ENCODE measurements around the gene NDUFA8. TPM values are rescaled to one million over a fixed set of nuclear protein-coding genes. Genes with fewer than 3 reads are reported as not detected.

Gene NDUFA8
- total RNA-seq, 1 experiment from 2014 or later, result 60.7 TPM

DNA sequence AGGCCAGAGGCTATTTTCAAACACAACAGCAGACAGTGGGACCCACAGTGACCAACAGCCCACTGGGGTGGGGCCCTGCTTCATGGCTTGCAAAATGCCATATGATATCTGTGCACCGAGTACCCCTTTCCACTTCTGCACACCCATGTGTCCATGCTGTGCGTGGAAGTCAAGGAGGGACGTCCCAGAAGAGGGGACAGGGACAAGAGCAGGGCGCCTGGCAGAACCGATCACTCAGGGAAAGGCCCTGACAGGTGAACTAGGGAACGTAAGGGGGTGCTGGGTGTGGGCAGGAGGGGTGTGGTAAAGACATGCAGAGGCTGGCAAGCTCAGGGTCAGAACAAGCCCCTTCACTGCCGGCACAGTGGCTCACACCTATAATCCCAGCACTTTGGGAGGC is 58.8 kb downstream of the NDUFA8 start:
- Mint-ChIP-seq H3K9me3 (peaks cover 7 to 9% of the 10 kb centered on the region in 2 experiments; a peak in 4 of 5 replicates), H3K4me1 (peaks cover 2 to 3% of the 10 kb centered on the region in 2 experiments; a peak in 3 of 4 replicates), H3K36me3 (ENCODE audit: insufficient read depth in 1 of 3, low read depth in 3 of 3) (peaks cover 0 to 6% (median 0%) of the 10 kb centered on the region in 3 experiments; a peak in 1 of 7 replicates), H3K27me3 (ENCODE audit: low read depth) (peaks cover 9% of the 10 kb centered on the region), H3K27ac (no peak overlapping the region), H3K4me3 (no peak overlapping the region)
- no peaks in the 10 kb centered on the region for H3K27me3 ChIP-seq (ENCODE audit: insufficient read depth, low read length)
- no peak overlapping the region for H2AK5ac ChIP-seq (ENCODE audit: insufficient read length, low read length)
- no peak overlapping the region for H2AFZ ChIP-seq (ENCODE audit: low read length)
- no peak overlapping the region for H3K9ac ChIP-seq (ENCODE audit: extremely low read depth, insufficient read length, low read length)
- H3K23ac ChIP-seq (ENCODE audit: insufficient read length, low read depth, low read length), result no peak overlapping the region
- no peak overlapping the region for H3K14ac ChIP-seq (ENCODE audit: insufficient read depth, low read length)
- no peak overlapping the region for H3K56ac ChIP-seq (ENCODE audit: insufficient read length, low read depth, low read length)
- peaks cover 2% of the 10 kb centered on the region for H4K20me1 ChIP-seq (ENCODE audit: control insufficient read depth, insufficient read depth, insufficient read length)
- H3K18ac ChIP-seq (ENCODE audit: insufficient read length, low read depth, low read length), result no peak overlapping the region
- no peak overlapping the region for H2BK20ac ChIP-seq (ENCODE audit: low read depth, low read length, poor library complexity, severe bottlenecking)
- H3K79me2 ChIP-seq (ENCODE audit: insufficient read depth, low read length), result no peaks in the 10 kb centered on the region
- no peak overlapping the region for H4K5ac ChIP-seq (ENCODE audit: insufficient read length, low read depth, low read length)
- no peaks in the 10 kb centered on the region for H3K9me3 ChIP-seq (ENCODE audit: control insufficient read depth, low read depth, low read length)
- H4K8ac ChIP-seq (replicated peaks; ENCODE audit: insufficient read length, low read depth, low read length), result no peak overlapping the region
- H3K27ac ChIP-seq (ENCODE audit: insufficient read length, low read depth, low read length), result no peak overlapping the region
- no peak overlapping the region for H3K4ac ChIP-seq (ENCODE audit: low read depth, low read length)
- H3K4me2 ChIP-seq (ENCODE audit: insufficient read depth, insufficient read length, low read length), result no peak overlapping the region
- no peak overlapping the region for H2BK5ac ChIP-seq (ENCODE audit: insufficient read length, low read length)
- H2BK15ac ChIP-seq (ENCODE audit: low read depth, low read length), result no peak overlapping the region
- H4K91ac ChIP-seq (ENCODE audit: insufficient read length, low read depth, low read length), result no peak overlapping the region
- H2BK12ac ChIP-seq (ENCODE audit: insufficient read length, low read depth, low read length), result no peak overlapping the region
- no peak for DNase-seq
- TF ChIP-seq, protein P1, sequence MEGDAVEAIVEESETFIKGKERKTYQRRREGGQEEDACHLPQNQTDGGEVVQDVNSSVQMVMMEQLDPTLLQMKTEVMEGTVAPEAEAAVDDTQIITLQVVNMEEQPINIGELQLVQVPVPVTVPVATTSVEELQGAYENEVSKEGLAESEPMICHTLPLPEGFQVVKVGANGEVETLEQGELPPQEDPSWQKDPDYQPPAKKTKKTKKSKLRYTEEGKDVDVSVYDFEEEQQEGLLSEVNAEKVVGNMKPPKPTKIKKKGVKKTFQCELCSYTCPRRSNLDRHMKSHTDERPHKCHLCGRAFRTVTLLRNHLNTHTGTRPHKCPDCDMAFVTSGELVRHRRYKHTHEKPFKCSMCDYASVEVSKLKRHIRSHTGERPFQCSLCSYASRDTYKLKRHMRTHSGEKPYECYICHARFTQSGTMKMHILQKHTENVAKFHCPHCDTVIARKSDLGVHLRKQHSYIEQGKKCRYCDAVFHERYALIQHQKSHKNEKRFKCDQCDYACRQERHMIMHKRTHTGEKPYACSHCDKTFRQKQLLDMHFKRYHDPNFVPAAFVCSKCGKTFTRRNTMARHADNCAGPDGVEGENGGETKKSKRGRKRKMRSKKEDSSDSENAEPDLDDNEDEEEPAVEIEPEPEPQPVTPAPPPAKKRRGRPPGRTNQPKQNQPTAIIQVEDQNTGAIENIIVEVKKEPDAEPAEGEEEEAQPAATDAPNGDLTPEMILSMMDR (conservative IDR thresholded peaks at IDR 0.05), result no peak
- no CpG with 5 or more reads among the region's 7 CpGs for WGBS (ENCODE audit: extremely low coverage, insufficient read length, low lambda C conversion rate)
- H3K79me1 ChIP-seq (ENCODE audit: insufficient read depth, low read depth, low read length, poor library complexity, severe bottlenecking), result no peaks in the 10 kb centered on the region
- no peaks in the 10 kb centered on the region for H3K23me2 ChIP-seq (ENCODE audit: insufficient read length, low read depth, low read length, poor library complexity, severe bottlenecking)
- H3K4me1 ChIP-seq (ENCODE audit: insufficient read depth, low read length), result no peaks in the 10 kb centered on the region
- H2BK120ac ChIP-seq (ENCODE audit: low read depth, low read length, poor library complexity, severe bottlenecking), result no peak overlapping the region
- H3T11ph ChIP-seq (ENCODE audit: low read length), result no peak overlapping the region

Measured in H9 (cell line).